Measurements from ENCODE around the gene FAM193B. TPM values are rescaled to one million over a fixed set of nuclear protein-coding genes. Genes with fewer than 3 reads are reported as not detected.

FAM193B gene
- total RNA-seq, 1 experiment from 2014 or later, result 43.8 TPM

- Histone ChIP-seq H3K4me3 (ENCODE audit: low read depth, low read length, poor library complexity, severe bottlenecking) (no peak overlapping the region), H3K36me3 (ENCODE audit: insufficient read depth, low read length, poor library complexity, severe bottlenecking) (no peaks in the 10 kb centered on the region), H3K4me1 (ENCODE audit: insufficient read depth, low read length, poor library complexity, severe bottlenecking) (no peaks in the 10 kb centered on the region), H3K9me3 (ENCODE audit: low read depth, low read length, poor library complexity, severe bottlenecking) (no peaks in the 10 kb centered on the region), H3K27ac (ENCODE audit: low read depth, low read length, poor library complexity, severe bottlenecking) (no peak overlapping the region), H3K27me3 (replicated peaks; ENCODE audit: insufficient read depth, low read depth, low read length, poor library complexity) (no peaks in the 10 kb centered on the region)
- CTCF ChIA-PET, result no interaction called here
- POLR2A ChIA-PET (ENCODE audit: low non-redundant PET), result no interaction called here
- BruUV-seq (replicated peaks), result no TSS peak
- intact Hi-C loops (cut with micrococcal nuclease; ENCODE audit: unreplicated experiment), result no loop called here
- TF ChIP-seq EZH2 (IDR thresholded peaks at IDR 0.05; ENCODE audit: borderline replicate concordance, low read depth, low read length, poor library complexity, severe bottlenecking) (no peak), CTCF (conservative IDR thresholded peaks at IDR 0.05; ENCODE audit: low read depth, low read length) (no peak)
- no peak for DNase-seq (ENCODE audit: low spot score)
These were observed 21.1 kb upstream of the FAM193B start for GRCh38 chr5:177575488-177575887.

- TF ChIP-seq EZH2 (IDR thresholded peaks at IDR 0.05; ENCODE audit: borderline replicate concordance, low read depth, low read length, poor library complexity, severe bottlenecking) (no peak), CTCF (conservative IDR thresholded peaks at IDR 0.05; ENCODE audit: low read depth, low read length) (no peak)
- BruUV-seq (replicated peaks), result no TSS peak
- Histone ChIP-seq H3K27ac (ENCODE audit: low read depth, low read length, poor library complexity, severe bottlenecking) (no peak overlapping the region), H3K9me3 (ENCODE audit: low read depth, low read length, poor library complexity, severe bottlenecking) (no peaks in the 10 kb centered on the region), H3K4me1 (ENCODE audit: insufficient read depth, low read length, poor library complexity, severe bottlenecking) (no peaks in the 10 kb centered on the region), H3K4me3 (ENCODE audit: low read depth, low read length, poor library complexity, severe bottlenecking) (no peak overlapping the region), H3K27me3 (replicated peaks; ENCODE audit: insufficient read depth, low read depth, low read length, poor library complexity) (no peaks in the 10 kb centered on the region), H3K36me3 (ENCODE audit: insufficient read depth, low read length, poor library complexity, severe bottlenecking) (no peaks in the 10 kb centered on the region)
- CTCF ChIA-PET, result no interaction called here
- intact Hi-C loops (cut with micrococcal nuclease; ENCODE audit: unreplicated experiment), result no loop called here
- POLR2A ChIA-PET (ENCODE audit: low non-redundant PET), result no interaction called here
- DNase-seq (ENCODE audit: low spot score), result no peak
These were observed 15.5 kb upstream of the FAM193B start for GRCh38 chr5:177569894-177570293.

- no peak for TF ChIP-seq EZH2 (IDR thresholded peaks at IDR 0.05; ENCODE audit: borderline replicate concordance, low read depth, low read length, poor library complexity, severe bottlenecking)
- TF ChIP-seq CTCF (conservative IDR thresholded peaks at IDR 0.05; ENCODE audit: low read depth, low read length), result no peak
- Histone ChIP-seq H3K4me1 (ENCODE audit: insufficient read depth, low read length, poor library complexity, severe bottlenecking) (no peaks in the 10 kb centered on the region), H3K4me3 (ENCODE audit: low read depth, low read length, poor library complexity, severe bottlenecking) (no peak overlapping the region), H3K27ac (ENCODE audit: low read depth, low read length, poor library complexity, severe bottlenecking) (no peak overlapping the region), H3K9me3 (ENCODE audit: low read depth, low read length, poor library complexity, severe bottlenecking) (no peaks in the 10 kb centered on the region), H3K27me3 (replicated peaks; ENCODE audit: insufficient read depth, low read depth, low read length, poor library complexity) (no peaks in the 10 kb centered on the region), H3K36me3 (ENCODE audit: insufficient read depth, low read length, poor library complexity, severe bottlenecking) (no peaks in the 10 kb centered on the region)
- no peak for DNase-seq (ENCODE audit: low spot score)
- intact Hi-C loops (cut with micrococcal nuclease; ENCODE audit: unreplicated experiment), result no loop called here
- ChIA-PET POLR2A (ENCODE audit: low non-redundant PET) (no interaction called here), CTCF (no interaction called here)
- BruUV-seq (replicated peaks), result no TSS peak
These were observed 14.0 kb upstream of the FAM193B start for GRCh38 chr5:177568326-177568725.
